Measurements from ENCODE around the gene ABCC3. TPM values are rescaled to one million over a fixed set of nuclear protein-coding genes. Genes with fewer than 3 reads are reported as not detected.

Gene ABCC3
- total and polyA plus RNA-seq, 5 experiments from 2014 or later = 0.10 TPM; not detected in 4

DNA sequence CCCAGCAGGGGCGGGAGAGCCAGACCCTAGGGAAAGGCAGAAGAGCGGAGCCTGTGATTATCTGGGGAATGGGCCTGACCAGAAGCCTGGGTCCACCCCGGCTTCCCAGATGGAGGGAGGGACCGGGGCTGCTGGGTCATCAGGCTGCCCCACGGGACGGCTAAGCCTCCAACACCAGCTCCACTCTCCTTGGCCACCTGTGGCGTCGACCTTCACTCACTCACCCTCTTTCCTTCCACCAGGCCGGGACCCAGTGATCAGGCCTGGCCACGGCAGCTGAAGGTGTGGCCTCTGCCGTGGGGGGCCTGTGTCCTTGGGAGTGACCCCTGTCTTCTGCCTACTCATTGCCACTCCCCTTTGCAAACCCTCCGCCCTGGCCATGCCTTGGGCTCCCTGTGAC lies 22.4 kb upstream of the ABCC3 start:
- no peaks in the 10 kb centered on the region for H3K36me3 Mint-ChIP-seq
- peaks cover 0 to 32% (median 7%) of the 10 kb centered on the region in 5 donors for H3K27me3 Mint-ChIP-seq
- no peak overlapping the region for H3K27ac Mint-ChIP-seq
- H3K4me3 Mint-ChIP-seq = no peak overlapping the region
- DNase-seq (no peak), ATAC-seq (no peak)
- H3K4me1 Mint-ChIP-seq = peaks cover 6 to 12% (median 7%) of the 10 kb centered on the region in 4 donors
- POLR2A ChIA-PET = no interaction called here
- no peaks in the 10 kb centered on the region for H3K9me3 Mint-ChIP-seq

DNA sequence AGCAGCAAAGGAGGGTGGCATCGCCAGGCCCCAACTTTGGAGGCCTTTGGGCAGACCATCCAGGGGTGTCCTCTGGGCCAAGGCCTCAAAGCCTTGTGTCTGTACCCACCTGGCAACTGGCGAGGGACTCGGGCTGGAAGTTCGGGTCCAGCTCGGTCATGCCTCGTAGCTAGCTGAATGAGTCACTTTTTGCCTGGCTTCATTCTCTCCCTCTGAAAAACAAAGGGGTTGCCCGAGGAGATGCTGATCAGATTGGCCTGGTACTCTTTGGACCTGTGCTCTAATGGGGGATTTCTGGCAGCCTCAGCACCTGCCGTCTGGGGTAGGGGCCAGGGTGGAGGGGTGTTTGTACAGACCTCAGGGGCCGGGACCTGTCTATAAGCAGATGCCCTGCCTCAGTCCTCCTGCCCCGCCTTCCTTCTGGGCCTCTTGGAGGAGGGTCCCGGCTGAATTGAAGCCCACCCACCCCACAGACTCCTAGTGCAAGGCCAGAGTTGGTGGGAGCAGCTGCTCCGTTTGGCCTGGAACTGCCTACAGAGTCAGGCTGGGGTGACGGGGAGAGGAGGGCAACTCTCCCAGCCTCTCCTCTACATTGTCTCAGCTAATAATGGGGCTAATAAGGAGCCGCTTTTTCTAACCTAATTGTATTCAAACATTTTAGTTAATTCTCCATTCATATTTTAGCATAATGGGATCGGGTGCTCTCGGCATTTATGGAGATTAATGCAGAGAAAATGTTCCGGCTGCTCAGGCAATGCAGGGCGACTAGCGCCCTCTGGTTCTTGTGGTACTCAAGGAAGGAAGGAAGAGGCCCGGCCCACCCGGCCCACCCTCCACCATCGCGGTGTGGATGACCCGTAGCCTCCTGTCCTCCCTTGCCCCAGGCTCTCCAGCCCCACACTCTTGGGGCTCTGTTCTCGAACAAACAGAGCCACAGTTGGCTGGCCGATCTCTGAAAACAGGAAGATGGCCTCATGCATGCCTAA lies 21.4 kb upstream of the ABCC3 start:
- Mint-ChIP-seq H3K27me3 (peaks cover 0 to 32% (median 8%) of the 10 kb centered on the region in 5 donors), H3K36me3 (no peaks in the 10 kb centered on the region), H3K4me3 (no peak overlapping the region), H3K27ac (peak overlapping the region in 1 of 10 donors; percentile 44), H3K4me1 (peaks cover 6 to 12% (median 7%) of the 10 kb centered on the region in 4 donors), H3K9me3 (no peaks in the 10 kb centered on the region)
- POLR2A ChIA-PET = no interaction called here
- ATAC-seq (no peak), DNase-seq (no peak)

- H3K27ac Mint-ChIP-seq = peak overlapping the region in 3 of 10 donors; percentile 30 to 74 (median 52)
- H3K9me3 Mint-ChIP-seq = no peaks in the 10 kb centered on the region
These were observed 20.1 kb upstream of the ABCC3 start for GRCh38 chr17:50614471-50615051.

DNA sequence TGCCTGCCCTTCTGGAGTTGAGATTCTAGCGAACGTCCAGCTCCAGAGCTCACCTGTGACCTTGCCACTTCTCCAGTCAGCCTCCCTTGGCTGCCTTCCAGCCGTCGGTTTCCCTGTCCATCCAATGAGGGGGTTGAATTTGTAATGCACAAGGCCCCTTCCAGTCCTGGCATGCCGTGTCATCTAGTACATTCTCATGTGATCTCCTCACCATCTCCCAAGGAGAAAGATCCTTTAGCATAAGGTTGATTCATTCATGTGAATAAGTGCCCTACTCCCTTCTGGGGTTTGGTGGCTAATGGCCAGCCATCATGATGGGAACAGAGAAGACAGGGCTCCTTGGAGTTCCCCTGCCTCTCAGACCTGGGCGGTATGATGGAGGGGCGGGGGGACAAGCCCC lies 18.9 kb upstream of the ABCC3 start:
- H3K27me3 Mint-ChIP-seq = peaks cover 0 to 15% (median 11%) of the 10 kb centered on the region in 5 donors
- no peak for DNase-seq
- H3K4me1 Mint-ChIP-seq = peaks cover 5 to 12% (median 7%) of the 10 kb centered on the region in 4 donors
- no peaks in the 10 kb centered on the region for H3K9me3 Mint-ChIP-seq
- POLR2A ChIA-PET = no interaction called here
- ATAC-seq = no peak
- no peaks in the 10 kb centered on the region for H3K36me3 Mint-ChIP-seq
- no peak overlapping the region for H3K27ac Mint-ChIP-seq
- no peak overlapping the region for H3K4me3 Mint-ChIP-seq

More at GRCh38 chr17:50614471-50615051, 20.1 kb upstream of the ABCC3 start:
- peaks cover 0 to 20% (median 12%) of the 10 kb centered on the region in 5 donors for H3K27me3 Mint-ChIP-seq
- H3K4me3 Mint-ChIP-seq = peak overlapping the region in 4 of 10 donors; percentile 19 to 70 (median 50)
- ATAC-seq = no peak
- H3K4me1 Mint-ChIP-seq = peaks cover 6 to 12% (median 7%) of the 10 kb centered on the region in 4 donors
- POLR2A ChIA-PET = no interaction called here
- no peak for DNase-seq
- no peaks in the 10 kb centered on the region for H3K36me3 Mint-ChIP-seq

DNA sequence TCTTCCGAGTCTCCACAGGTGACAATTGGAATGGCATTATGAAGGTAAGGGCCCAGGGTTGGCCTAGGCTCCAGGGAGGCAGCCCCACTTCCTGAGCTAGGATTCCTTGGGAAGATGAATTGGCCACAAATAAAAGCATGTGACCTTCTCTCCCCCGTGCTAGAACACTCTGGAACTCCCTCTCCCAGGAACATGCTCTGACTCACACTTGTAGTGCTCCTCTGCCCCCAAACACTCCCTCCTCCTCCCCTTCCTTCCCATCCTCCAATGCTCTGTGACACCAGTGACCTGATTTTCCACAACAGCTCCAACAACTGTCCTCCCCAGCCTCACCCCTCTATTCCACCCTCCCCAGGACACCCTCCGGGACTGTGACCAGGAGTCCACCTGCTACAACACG lies 16.4 kb upstream of the ABCC3 start:
- ATAC-seq = no peak
- H3K36me3 Mint-ChIP-seq = no peaks in the 10 kb centered on the region
- POLR2A ChIA-PET = no interaction called here
- no peak overlapping the region for H3K4me3 Mint-ChIP-seq
- H3K27me3 Mint-ChIP-seq = peaks cover 2 to 25% (median 10%) of the 10 kb centered on the region in 5 donors
- H3K27ac Mint-ChIP-seq = no peak overlapping the region
- H3K4me1 Mint-ChIP-seq = peaks cover 5 to 12% (median 8%) of the 10 kb centered on the region in 4 donors
- no peaks in the 10 kb centered on the region for H3K9me3 Mint-ChIP-seq
- no peak for DNase-seq

DNA sequence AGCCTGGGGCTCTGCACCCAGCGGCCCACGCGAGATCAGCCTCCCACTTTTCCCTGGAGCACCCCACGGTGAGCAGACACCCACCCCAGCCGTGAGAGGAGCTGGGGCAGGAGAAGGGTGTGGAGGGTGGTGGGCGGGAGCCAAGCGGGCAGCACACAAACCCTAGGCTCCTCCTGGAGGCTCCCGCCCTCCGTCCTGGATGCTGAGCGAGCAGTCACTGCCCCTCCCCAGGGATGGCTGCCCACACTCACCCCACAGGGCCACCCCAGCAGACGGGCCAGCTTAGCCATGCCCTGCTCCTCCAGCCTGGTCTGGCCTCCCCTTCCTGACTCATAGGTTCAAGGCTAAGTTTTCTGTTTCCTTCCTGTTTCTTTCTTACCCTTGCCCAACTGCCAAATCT lies 15.7 kb upstream of the ABCC3 start:
- Mint-ChIP-seq H3K4me3 (no peak overlapping the region), H3K4me1 (peaks cover 5 to 8% (median 6%) of the 10 kb centered on the region in 4 donors), H3K27ac (peak overlapping the region in 1 of 10 donors; percentile 63), H3K27me3 (peaks cover 2 to 23% (median 10%) of the 10 kb centered on the region in 5 donors), H3K36me3 (no peaks in the 10 kb centered on the region), H3K9me3 (no peaks in the 10 kb centered on the region)
- ATAC-seq (no peak), DNase-seq (no peak)
- POLR2A ChIA-PET = no interaction called here

DNA sequence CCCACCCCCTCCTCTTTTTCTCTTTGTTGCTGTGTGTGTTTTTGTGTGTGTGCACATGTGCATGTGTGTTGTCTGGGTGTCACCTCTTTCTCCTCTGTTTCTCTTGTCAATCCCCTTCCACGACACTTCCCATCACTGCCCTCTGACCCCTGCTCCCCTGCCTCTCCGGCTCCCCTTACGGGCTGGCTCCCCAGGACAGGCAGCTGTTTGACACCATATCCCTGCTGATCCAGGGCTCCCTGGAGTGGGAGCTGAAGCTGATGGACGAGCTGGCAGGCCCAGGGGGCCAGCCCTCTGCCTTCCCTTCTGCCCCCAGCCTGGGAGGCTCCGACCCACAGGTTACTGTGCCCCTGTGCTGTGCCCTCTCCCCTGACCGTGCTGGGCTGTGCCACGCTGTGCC lies 15.2 kb upstream of the ABCC3 start:
- peaks cover 0 to 3% (median under 1%) of the 10 kb centered on the region in 4 donors for H3K4me1 Mint-ChIP-seq
- H3K9me3 Mint-ChIP-seq = no peaks in the 10 kb centered on the region
- POLR2A ChIA-PET = no interaction called here
- H3K27ac Mint-ChIP-seq = peak overlapping the region in 1 of 10 donors; percentile 63
- DNase-seq (no peak), ATAC-seq (no peak)
- H3K27me3 Mint-ChIP-seq = peaks cover 2 to 26% (median 7%) of the 10 kb centered on the region in 5 donors
- H3K36me3 Mint-ChIP-seq = no peaks in the 10 kb centered on the region
- H3K4me3 Mint-ChIP-seq = no peak overlapping the region

GRCh38 chr17:50620237-50620636 lies 14.4 kb upstream of the ABCC3 start:
- no peak overlapping the region for H3K4me3 Mint-ChIP-seq
- peaks cover 0 to 2% (median 0%) of the 10 kb centered on the region in 4 donors for H3K4me1 Mint-ChIP-seq
- no peaks in the 10 kb centered on the region for H3K9me3 Mint-ChIP-seq
- H3K36me3 Mint-ChIP-seq = no peaks in the 10 kb centered on the region
- no peak overlapping the region for H3K27ac Mint-ChIP-seq
- peaks cover 2 to 30% (median 8%) of the 10 kb centered on the region in 5 donors for H3K27me3 Mint-ChIP-seq
- DNase-seq (no peak), ATAC-seq (no peak)
- POLR2A ChIA-PET = no interaction called here

DNA sequence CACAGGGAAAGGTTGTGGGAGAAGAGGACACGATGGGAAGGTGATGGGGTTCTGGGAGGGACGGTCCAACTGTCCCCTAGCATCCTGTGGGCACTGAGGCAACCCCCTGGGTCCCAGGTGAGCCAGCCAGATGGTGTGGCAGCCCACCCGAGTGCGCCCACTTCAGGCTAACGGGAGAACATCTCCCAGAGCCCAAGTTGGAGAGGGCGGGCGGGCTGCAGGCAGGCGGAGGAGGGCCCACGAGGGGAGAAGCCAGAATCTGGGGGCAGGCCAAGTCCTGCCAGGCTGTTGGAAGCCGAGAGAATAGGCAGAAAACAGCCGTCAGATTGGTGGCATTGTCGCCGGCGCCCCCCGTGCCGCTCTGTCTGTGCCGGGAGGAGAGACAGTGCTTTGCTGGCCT lies 13.8 kb upstream of the ABCC3 start:
- POLR2A ChIA-PET = no interaction called here
- no peaks in the 10 kb centered on the region for H3K9me3 Mint-ChIP-seq
- no peak for ATAC-seq

GRCh38 chr17:50621574-50622031 lies 13.1 kb upstream of the ABCC3 start:
- Mint-ChIP-seq H3K27ac (no peak overlapping the region), H3K36me3 (no peaks in the 10 kb centered on the region), H3K9me3 (no peaks in the 10 kb centered on the region), H3K4me3 (no peak overlapping the region), H3K4me1 (peaks cover 0 to 8% (median 0%) of the 10 kb centered on the region in 4 donors), H3K27me3 (peaks cover 4 to 43% (median 20%) of the 10 kb centered on the region in 5 donors)
- ATAC-seq (peak in 1 of 2 donors; percentile 47), DNase-seq (no peak)
- POLR2A ChIA-PET = no interaction called here

More for the DNA sequence above, 13.8 kb upstream of the ABCC3 start:
- H3K4me1 Mint-ChIP-seq = peaks cover 0 to 8% (median 0%) of the 10 kb centered on the region in 4 donors
- no peak overlapping the region for H3K27ac Mint-ChIP-seq
- no peak overlapping the region for H3K4me3 Mint-ChIP-seq
- H3K27me3 Mint-ChIP-seq = peaks cover 4 to 36% (median 14%) of the 10 kb centered on the region in 5 donors
- no peak for DNase-seq
- no peaks in the 10 kb centered on the region for H3K36me3 Mint-ChIP-seq

DNA sequence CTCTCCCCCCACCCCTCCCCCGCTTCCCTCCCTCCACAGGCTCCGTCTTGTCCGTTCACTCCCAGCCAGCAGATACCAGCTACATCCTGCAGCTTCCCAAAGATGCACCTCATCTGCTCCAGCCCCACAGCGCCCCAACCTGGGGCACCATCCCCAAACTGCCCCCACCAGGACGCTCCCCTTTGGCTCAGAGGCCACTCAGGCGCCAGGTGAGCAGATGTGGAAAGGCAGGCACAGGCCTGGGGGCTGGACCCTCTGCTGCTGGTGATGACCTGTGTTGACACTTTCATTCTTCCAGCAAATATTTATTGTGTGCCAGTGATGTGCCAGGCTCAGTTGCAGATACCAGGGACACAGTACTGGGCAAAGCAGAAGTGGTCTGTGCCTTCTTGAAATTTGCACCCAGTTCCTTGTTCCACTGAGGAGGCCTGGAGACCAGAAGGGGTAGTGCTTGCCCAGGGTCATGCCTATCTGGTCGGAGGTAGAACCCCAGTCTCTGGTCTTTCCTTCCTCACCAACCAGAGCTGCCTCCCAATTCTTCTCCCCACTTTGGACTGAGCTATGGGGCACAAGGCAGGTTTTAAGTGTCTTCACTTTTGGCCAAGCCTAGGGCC lies 10.3 kb upstream of the ABCC3 start:
- POLR2A ChIA-PET = no interaction called here
- no peak overlapping the region for H3K4me3 Mint-ChIP-seq
- peaks cover 8 to 55% (median 30%) of the 10 kb centered on the region in 5 donors for H3K27me3 Mint-ChIP-seq
- peaks cover 3 to 10% (median 6%) of the 10 kb centered on the region in 4 donors for H3K4me1 Mint-ChIP-seq
- H3K27ac Mint-ChIP-seq = no peak overlapping the region
- no peak for DNase-seq
- no peak for ATAC-seq
- no peaks in the 10 kb centered on the region for H3K9me3 Mint-ChIP-seq
- H3K36me3 Mint-ChIP-seq = no peaks in the 10 kb centered on the region

DNA sequence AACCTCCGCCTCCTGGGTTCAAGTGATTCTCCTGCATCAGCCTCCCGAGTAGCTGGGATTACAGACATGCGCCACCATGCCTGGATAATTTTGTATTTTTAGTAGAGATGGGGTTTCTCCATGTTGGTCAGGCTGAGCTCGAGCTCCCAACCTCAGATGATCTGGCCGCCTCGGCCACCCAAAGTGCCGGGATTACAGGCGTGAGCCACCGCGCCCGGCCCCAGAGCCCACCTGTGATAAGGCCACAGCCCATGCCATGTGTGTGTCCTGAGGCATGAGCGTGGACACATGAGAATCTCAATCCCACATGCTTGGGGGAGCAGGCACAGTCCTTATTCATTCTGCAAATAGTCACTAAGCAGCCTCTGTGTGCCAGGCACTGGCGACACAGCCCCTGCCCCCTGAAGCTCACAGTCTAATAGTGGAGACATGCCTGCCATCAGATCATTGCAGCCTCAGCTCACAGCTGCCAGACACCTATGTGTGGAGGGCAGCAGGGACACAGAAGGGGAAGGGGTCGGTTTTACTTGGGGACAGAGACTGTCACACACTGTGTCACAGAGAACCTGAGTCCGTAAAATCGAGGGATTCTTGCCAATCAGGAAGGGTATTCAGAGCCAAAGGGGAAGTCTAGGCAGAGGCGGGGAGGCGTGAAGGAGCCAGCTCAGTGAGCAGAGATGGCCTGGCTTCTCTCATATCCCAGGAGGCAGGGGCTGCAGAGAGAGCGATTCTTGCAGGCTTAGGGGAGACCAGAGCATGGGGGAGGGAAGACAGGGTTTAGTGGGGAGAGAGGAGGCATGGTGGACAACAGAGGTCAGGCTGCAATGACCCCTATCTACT lies 9.4 kb upstream of the ABCC3 start:
- peaks cover 3 to 11% (median 6%) of the 10 kb centered on the region in 4 donors for H3K4me1 Mint-ChIP-seq
- POLR2A ChIA-PET = no interaction called here
- peaks cover 8 to 57% (median 30%) of the 10 kb centered on the region in 5 donors for H3K27me3 Mint-ChIP-seq
- ATAC-seq (no peak), DNase-seq (no peak)
- H3K4me3 Mint-ChIP-seq = no peak overlapping the region
- H3K36me3 Mint-ChIP-seq = no peaks in the 10 kb centered on the region
- H3K9me3 Mint-ChIP-seq = no peaks in the 10 kb centered on the region
- H3K27ac Mint-ChIP-seq = no peak overlapping the region
